Stimulated activated CD4-positive, alpha-beta T cell treated with anti-CD3 and anti-CD28 coated beads, Interleukin-2, amount 100 ng/mL, for 48 hours (primary cell): Measurements from ENCODE around the gene SREK1IP1.

Source experiments
- DNase-seq, 2 donors: peaks; one replicate each; pipeline ENCODE4 v3.0.0-alpha.2; 2020

SREK1IP1 gene

DNA sequence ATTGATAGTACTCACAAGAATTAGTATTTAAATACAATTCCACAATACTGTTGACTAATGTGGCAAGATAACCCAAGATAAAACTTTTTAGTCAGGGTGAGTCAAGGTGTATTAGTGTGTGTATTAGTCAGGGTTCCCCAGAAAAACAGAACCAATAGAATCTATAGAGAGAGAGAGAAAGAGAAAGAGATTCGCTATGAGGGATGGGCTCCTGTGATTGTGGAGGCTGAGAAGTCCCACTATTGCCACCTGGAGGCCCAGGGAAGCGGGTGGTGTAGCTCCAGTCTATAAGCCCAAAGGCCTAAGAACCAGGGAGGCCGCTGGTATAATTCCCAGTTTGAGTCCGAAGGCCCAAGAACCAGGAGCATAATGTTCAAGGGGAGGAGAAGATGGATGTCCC lies 88.2 kb downstream of the SREK1IP1 start:
- no peak for DNase-seq

- DNase-seq = no peak
Measured at GRCh38 chr5:64678374-64678773, 90.1 kb downstream of the SREK1IP1 start.

DNA sequence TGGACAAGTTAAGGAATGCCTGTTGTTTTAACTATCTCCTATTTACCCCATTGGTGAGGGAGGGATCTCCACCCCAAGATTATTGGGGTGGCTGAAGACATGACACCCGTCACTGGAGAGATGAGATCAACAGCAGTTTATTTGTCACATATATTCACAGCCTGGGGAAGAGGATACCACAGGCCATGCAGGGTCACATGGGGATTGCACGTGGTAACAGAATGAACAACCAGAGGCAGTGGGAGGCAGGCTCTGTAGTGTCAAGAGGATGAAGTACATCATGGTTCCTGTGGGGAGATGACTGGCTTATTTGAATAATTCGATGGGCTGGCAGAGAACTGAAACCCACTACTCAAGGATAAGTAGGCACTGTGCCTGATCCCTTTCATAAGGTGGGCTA lies 96.8 kb downstream of the SREK1IP1 start:
- no peak for DNase-seq

- no peak for DNase-seq
Measured at GRCh38 chr5:64670277-64670676, 98.2 kb downstream of the SREK1IP1 start.
